ENCODE results near the gene ISM1. TPM values are rescaled to one million over a fixed set of nuclear protein-coding genes. Genes with fewer than 3 reads are reported as not detected.

The ISM1 gene
- total RNA-seq, 1 donor from 2014 or later: 1.2 TPM

DNA sequence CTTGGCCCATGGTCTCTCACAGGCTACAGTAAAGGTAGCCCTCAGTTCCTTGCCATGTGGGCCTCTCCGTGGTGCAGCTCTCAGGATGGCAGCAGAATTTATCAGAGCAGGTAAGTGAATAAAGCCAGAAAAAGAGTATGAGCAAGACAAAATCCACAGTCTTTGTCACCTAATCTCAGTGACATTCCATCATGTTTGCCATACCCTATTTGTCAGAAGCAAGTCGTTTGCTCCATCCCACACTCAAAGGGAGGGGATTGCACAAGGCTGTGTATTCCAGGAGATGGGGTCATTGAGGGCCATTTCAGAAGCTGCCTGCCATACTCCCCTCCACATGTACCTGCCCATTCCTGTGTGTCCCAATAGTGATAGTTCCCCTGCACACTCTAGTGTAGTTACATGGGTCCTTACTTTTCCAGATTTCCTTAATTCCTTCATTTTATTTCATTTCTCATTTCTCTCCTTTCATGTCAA is 24.2 kb downstream of the ISM1 start:
- DNase-seq (ENCODE audit: missing footprints): no peak
- intact Hi-C loops (cut with DNase I): no loop called here
- ATAC-seq: no peak

DNA sequence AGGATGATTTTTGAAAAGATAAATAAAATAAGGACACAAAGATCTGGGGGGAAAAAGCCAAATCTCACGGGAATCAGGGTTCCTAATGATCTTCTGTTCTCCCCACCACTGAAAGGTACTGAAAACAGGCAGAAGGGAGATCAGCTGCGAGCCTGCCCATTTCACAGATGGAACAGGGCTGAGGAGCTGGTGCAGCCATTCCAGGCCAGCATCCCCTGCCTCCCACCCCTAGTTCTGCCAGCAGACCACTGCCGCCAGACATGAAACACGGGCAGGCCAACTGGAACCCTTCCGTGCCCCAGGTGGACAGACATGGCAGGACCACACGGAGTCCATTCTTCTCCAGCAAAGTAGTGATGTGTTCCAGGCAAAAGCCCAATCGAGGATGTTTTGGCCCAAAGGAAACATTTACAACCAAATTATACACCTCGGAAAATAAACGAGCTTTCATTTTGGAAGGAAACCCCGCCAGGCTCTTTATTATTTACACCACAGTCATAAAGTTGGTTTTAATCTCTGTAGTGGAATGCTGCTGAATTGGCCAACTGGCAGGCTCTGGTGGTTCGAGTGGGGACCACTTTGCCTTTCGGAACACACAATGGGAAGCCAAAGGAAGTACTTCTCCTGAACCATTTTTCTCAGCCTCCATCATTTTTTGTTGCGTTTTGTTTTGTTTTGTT is 28.2 kb downstream of the ISM1 start:
- no peak for DNase-seq (ENCODE audit: missing footprints)
- intact Hi-C loops (cut with DNase I): no loop called here
- ATAC-seq: no peak

DNA sequence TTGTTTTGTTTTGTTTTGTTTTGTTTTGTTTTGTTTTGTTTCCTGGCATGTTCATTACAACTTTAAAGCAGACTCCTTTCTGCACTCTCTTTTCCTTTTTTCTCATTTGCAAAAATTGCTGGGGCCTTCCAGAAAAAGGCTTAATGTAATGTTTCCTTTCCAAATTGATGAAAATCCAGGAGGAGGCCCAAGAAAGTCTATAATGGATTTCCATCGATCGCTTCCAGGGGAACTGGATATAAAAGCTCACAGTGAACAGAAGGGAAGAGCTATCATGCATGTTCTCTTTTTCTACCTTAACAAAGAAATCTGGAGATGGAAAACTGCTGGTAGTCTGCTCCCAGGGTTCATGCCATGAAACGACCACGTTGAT is 28.7 kb downstream of the ISM1 start:
- ATAC-seq (no peak), DNase-seq (ENCODE audit: missing footprints) (no peak)
- intact Hi-C loops (cut with DNase I): no loop called here

DNA sequence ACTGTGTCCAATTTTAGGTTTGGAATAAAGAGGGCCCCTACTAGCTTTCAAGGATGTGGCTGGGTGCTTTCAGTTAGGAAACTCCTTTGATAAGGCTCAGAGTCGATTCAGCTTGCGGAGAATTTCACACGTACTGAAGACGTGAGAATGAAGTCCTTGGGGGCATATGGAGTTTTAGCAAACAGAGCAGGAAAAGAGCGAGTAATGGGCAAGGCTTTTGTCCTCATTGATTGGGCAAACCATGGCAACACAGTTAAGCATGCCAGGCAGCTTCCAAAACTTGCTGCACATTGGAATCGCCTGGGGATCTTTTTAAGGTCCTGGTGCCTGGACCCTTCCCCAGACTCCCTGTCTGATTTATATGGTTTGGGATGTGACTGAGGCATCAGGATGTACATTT is 29.2 kb downstream of the ISM1 start:
- DNase-seq (ENCODE audit: missing footprints) (no peak), ATAC-seq (no peak)
- intact Hi-C loops (cut with DNase I): no loop called here

DNA sequence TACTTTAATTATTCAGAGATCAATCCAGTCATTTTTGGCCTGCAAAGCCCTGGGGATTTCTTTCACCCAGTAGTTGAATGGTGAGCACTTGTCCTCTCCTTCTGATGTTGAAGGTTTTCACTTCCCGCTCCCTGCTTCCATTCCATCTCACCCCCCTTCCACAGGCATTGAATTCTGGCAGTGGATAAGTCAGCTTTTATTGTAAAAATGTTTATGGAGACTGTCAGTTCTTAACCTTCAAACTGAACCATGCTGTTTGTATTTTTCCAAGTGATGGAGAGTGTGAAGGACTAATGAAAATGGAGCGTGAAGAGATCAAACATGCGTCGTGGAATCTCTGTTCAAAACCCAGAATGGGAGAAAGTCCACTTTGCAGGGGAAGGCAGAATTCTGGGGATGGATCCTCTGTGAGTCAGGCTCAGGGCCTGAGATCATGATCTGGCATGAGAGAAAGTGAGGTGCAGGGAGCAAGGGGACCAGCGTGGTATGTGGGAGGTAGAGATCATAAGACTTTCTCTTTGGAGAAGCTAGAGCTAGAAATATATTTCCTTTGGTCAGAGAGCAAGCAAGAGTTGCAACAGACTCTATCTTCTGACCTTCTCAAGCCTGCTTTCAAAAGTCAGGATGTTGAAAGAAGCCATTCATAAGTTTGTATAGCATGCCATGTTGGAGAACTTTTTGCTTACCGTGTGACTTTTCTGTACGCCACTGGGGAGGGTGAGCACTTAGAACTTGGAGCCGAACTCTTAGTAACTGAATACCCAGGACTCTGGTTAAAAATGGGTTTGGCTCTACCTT is 30.2 kb downstream of the ISM1 start:
- DNase-seq (ENCODE audit: missing footprints) (no peak), ATAC-seq (no peak)
- intact Hi-C loops (cut with DNase I): no loop called here

DNA sequence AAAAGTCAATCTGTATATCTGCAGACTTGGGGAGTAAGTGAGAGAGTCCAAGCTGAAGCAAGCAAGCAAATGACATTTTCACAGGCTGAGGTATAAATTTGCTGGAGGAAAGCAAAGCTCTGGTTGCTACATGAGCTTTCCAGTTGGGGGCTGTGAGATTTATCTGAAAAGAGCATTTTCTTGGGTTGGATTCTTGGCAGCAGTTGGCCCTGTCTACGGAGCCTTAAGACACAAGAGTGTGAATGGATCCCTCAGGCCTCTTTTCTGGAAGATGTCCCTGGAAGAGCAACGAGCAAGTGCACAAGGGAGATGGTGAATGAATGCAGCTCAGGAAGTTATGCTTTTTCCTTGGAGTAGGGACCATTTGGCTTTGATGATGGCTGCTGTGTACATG is 30.8 kb downstream of the ISM1 start:
- ATAC-seq: no peak
- DNase-seq (ENCODE audit: missing footprints): no peak
- intact Hi-C loops (cut with DNase I): no loop called here

DNA sequence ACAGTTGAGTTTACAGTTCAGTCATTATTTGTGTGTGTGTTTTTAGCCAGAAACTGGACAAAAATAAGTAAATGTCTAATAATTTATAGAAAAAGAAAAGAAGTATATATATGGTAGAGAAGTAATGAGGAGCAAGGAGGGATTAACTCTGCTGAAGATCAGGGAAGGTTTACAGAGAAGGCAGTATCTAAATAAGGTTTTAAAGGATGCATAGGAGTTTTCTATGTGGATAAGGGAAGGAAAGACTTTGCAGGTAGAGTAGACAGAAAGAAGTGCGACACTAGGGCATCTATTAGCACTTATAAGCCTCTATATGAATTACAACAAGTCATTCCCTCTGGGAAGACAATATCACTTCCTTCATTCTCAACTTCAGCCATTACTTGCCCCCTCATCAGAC is 34.3 kb downstream of the ISM1 start:
- no peak for ATAC-seq

DNA sequence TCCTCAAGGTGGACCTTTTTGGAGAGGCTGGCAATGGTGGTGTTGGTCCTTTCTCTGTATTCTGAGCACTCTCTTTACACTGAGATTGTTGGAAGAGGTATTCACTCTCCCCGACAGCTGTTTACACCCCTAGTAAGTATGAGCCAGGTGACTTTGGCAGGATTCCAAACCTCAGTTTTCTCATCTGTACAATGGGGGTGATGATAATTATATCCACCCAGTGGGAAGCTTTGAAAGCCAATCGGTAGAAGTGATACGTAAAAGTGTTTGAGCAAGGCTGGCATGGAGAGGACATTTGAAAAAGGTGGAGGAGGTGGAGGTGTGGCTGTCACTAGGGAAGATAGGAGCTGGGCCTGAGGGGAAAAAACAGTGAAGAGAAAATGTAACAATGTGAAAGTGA is 35.5 kb downstream of the ISM1 start:
- DNase-seq (ENCODE audit: missing footprints) (no peak), ATAC-seq (no peak)
- intact Hi-C loops (cut with DNase I): no loop called here

More for the DNA sequence above, 34.3 kb downstream of the ISM1 start:
- intact Hi-C loops (cut with DNase I): no loop called here
- no peak for DNase-seq (ENCODE audit: missing footprints)

DNA sequence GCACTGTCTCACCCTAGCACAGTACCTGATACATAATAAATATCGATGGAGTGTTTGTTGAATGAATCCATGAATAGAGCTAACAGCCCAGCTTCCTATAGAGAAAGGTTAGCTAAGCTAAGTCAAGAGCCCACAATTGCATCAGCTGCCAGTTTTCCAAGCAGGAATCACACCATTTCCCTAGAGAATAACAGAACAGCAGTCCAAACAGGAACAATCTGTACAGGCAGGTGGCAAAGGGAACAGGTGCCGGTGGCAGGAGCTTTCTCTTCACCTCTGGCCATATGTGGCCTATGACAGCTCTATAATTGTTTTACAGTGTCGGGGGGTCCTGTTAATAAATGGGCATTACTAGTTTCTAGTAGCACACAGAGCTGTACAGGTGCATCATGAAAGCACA is 38.8 kb downstream of the ISM1 start:
- ATAC-seq (no peak), DNase-seq (ENCODE audit: missing footprints) (no peak)
- intact Hi-C loops (cut with DNase I): loop anchor here (10.0 kb wide), 1 partner anchor 135 kb away; no protein-coding TSS in a partner anchor

DNA sequence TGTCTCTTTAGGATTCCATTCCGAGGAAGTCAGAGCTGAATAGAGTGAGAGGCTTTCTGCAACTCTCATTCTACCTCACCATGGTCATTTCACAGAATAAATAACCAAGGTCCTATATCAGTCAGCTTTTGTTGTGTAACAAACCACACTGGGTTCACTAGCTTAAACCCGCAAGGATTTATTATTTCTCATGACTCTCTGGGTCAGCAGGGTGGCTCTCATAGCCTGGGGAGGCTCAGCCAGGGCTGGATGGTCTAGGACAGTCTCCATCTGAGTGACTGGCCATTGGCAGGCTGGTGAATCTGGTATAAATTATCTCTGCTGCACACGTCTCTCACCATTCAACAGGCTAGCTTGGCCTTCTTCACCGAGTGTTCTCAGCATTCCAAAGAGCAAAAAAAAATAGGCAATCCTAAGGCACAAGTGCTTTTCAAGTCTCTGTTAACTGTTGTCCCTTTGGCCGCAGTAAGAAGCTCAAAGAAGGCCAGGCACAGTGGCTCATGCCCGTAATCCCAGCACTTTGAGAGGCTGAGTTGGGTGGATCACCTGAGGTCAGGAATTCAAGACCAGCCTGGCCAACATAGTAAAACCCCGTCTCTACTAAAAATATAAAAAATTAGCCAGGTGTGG is 39.7 kb downstream of the ISM1 start:
- intact Hi-C loops (cut with DNase I): loop anchor here (10.0 kb wide), 1 partner anchor 136 kb away; no protein-coding TSS in a partner anchor
- ATAC-seq: no peak
- DNase-seq (ENCODE audit: missing footprints): no peak

DNA sequence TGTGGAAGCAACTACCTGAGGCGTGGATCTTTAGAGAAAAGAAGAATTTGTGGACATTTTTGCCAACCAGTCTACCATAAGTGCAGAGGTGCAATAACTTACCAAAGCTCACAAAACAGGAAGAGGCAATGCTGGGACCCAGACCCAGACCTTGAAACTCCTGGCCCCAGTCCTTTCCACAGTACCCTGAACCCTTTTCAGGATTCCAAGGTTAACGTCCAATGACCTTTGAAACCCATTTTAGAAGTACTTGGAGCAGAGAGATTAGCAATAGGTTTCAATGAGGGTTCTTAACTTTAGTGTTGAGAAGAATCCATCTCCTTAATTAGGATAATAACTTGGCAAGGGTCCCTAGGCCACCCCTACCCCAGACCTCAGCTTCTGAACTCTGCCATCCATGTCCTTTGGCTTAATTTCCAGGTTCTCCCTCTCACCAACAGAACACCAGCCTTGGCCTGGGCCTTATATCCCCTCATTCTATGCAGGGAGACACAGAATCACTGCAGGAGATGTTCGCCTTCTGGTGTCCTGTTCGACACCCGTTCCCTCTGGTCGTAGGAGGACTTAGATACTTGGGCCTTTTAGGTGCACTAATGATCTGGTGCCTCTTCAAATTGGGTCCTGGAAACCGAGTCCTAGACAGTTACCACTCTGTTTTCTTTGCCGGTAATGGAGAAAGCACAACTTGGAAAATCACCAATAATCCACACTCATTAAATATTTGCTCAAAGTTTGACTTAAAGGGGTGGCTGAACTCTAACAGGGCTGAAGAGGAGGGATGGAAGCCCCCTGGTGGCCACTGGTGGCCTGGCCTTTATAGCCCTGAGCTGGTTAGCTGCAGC is 40.6 kb downstream of the ISM1 start:
- intact Hi-C loops (cut with DNase I): loop anchor here (2.0 to 10.0 kb wide), 2 partner anchors 41 to 137 kb away; partner anchors contain the start of gene ISM1
- DNase-seq (ENCODE audit: missing footprints): no peak
- no peak for ATAC-seq

DNA sequence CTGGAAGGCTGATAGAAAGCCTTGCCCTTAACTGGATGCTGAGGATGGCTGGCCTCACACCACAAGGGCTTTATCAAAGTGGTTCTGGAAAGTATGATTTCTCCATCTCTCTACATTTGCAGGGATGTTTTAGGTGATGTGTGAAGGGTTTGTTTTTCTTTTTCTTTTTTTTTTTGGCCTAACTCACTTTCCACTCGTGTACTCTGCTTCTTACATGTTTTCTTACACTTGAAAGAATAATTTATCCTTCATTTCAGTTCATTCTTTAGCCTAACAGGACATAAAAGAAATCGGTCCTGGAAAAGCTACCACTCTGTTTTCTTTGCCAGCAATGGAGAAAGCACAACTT is 41.2 kb downstream of the ISM1 start:
- no peak for ATAC-seq
- intact Hi-C loops (cut with DNase I): loop anchor here (2.0 to 10.0 kb wide), 2 partner anchors 41 to 137 kb away; partner anchors contain the start of gene ISM1
- no peak for DNase-seq (ENCODE audit: missing footprints)

DNA sequence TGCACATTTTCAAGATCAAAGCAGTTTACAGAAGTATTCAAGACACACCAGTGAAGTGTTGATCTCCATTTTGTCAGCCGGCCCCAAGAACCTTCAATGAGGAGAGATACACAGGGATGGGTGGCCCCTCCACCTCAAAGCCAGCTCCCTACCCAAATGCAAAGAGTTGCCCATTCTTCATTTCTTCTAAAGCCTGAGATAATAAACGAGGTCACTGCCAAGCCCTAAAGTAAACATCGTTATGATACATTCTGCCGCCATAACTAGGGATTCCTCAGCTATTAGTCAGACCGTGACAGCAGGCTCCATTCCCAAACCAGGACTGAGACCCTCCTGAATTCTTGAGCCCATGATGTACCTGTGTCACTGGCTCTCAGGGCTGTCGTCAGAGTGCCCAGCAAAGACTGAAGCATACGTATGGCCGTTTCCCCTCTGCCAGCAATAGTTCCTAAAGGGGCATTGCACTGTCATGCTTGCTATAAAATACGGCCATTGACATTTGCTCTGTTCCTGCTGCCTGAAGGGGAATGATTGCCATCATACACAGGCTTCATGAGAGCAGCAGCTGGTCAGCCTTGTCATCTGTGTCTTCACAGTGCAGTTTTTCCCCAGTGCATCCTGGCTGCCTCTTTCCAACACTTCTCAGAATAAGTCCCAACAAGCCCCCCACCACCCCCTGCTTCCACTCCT is 41.7 kb downstream of the ISM1 start:
- ATAC-seq (no peak), DNase-seq (ENCODE audit: missing footprints) (no peak)
- intact Hi-C loops (cut with DNase I): loop anchor here (2.0 to 10.0 kb wide), 2 partner anchors 42 to 138 kb away; partner anchors contain the start of gene ISM1

DNA sequence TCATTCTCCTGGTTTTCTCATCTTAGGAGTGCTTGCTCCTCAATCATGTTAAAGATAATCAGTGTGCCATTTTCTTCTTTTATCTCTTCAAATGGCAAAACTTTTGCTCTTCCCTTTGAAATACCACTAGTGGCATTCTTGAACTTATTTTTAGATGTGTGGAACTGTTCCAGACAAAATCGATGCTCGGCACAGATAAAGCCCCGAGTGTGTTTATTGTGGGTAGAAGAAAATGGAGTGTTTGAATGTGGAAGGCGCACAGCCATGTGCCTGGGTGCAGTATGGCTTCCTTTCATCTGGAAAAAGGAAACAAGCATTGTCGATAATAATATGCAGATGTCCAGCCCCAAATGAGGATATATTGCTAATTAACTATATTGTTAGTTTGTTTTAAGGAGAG is 42.4 kb downstream of the ISM1 start:
- intact Hi-C loops (cut with DNase I): loop anchor here (2.0 to 10.0 kb wide), 2 partner anchors 43 to 139 kb away; partner anchors contain the start of gene ISM1
- DNase-seq (ENCODE audit: missing footprints) (no peak), ATAC-seq (no peak)

DNA sequence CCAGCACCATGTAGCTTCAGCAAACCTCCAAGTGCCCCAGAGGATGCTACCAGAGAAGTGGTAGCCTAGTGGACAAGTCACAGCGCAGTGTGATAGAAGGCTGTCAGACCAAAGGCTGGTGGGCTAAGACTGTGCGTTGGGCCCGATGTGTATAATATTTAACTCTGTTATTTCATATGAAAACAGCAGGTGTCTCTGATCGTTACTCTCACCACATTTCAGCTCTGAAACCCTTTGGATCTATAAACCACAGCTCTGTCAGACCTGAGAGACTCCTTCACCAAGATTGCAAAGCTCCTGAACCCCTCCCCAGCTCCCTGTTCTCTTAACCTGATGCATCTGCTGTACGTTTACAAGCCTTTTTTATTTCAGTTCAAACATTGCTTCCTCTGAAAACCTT is 43.8 kb downstream of the ISM1 start:
- ATAC-seq: no peak
- DNase-seq (ENCODE audit: missing footprints): no peak
- intact Hi-C loops (cut with DNase I): loop anchor here (10.0 kb wide), 1 partner anchor 140 kb away; no protein-coding TSS in a partner anchor

DNA sequence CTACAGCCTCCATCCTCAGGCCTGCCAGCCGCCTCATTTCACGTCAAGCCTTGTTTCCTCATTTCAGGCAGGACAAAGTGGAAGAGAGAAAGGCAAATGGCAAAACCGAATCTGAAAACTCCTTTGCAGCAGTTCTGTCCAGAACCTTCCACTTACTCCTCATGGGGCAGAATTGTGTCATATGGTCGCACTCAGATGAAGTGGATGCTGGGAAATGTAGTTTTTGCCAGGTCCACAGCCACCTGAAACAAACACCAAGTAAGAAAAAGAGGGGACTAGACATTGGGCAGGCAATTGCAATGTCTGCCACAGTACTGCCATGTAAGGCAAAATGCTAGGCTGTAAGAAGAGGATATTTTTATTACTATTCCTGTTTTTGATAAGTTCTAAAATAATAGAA is 44.9 kb downstream of the ISM1 start:
- ATAC-seq: no peak
- intact Hi-C loops (cut with DNase I): loop anchor here (10.0 kb wide), 1 partner anchor 141 kb away; no protein-coding TSS in a partner anchor

DNA sequence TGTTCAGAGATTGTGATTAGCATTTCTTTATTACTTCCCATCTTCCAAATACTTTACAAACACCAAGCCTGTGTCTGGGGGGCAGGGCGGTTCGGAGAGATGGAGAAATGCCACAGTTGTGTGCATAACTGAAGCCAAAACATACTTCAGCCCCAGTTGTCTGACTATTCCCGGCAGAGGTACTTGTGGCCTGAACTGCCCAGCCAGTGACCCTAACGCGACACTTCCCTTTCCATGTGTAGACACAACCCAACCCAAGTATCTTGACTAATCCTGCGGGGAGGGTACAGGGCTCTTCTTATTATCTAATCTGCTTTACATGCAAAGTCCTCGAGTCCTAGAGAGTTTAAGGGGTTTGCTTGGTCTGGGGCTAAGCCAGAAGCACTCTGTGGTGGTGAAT is 46.2 kb downstream of the ISM1 start:
- no peak for DNase-seq (ENCODE audit: missing footprints)
- intact Hi-C loops (cut with DNase I): loop anchor here (10.0 kb wide), 1 partner anchor 142 kb away; no protein-coding TSS in a partner anchor
- no peak for ATAC-seq

More for the DNA sequence above, 44.9 kb downstream of the ISM1 start:
- no peak for DNase-seq (ENCODE audit: missing footprints)

DNA sequence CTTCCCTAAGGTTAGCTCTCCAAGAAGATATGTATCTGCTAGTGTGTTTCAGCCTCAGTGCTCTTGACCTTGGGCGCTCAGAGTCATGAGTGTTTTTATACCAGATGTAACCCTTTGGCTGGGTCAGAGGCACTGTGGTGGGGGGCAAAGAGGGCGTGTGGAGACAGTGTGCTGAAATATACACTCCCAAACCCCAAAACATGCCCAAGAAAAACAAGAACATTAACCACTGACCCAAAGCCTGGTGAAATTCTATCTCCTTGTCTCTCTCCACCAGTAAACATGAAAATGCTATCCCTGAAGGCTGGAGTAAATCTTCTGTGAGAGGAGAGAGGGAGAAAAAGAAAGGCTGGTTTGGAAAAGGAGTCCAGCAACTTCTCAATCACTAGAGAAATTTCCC is 47.9 kb downstream of the ISM1 start:
- DNase-seq (ENCODE audit: missing footprints) (no peak), ATAC-seq (no peak)
- intact Hi-C loops (cut with DNase I): loop anchor here (10.0 kb wide), 1 partner anchor 144 kb away; no protein-coding TSS in a partner anchor

All from Right ventricle myocardium inferior (tissue), 1 donor.